ENCODE measurements around the gene KLHL8. TPM values are rescaled to one million over a fixed set of nuclear protein-coding genes. Genes with fewer than 3 reads are reported as not detected.

KLHL8 gene
- total RNA-seq = 10 to 100 TPM in 1 of 2 experiments, 1 to 10 TPM in 1; 9.1 to 10.5 TPM

GRCh38 chr4:87220094-87220822 is at the start of gene KLHL8:
Gene KLHL8 (minus strand): TSS chr4:87220618. CDS start chr4:87195539, 25,079 bp downstream.
- CTCF ChIA-PET = interaction anchor here (1.0 to 2.0 kb wide), 6 partner anchors 10 to 298 kb away, joined by 3 to 9 read pairs (median 3); no protein-coding TSS in a partner anchor
- POLR2A ChIA-PET = no interaction called here
- H3K36me3 Mint-ChIP-seq (ENCODE audit: low read depth) = no peaks in the 10 kb centered on the region
- peaks cover 19% of the 10 kb centered on the region for H3K4me1 Mint-ChIP-seq
- no peaks in the 10 kb centered on the region for H3K9me3 Mint-ChIP-seq
- peaks cover 7% of the 10 kb centered on the region for H3K27me3 Mint-ChIP-seq
- peak; percentile 84 for DNase-seq
- H3K4me3 Mint-ChIP-seq = peak within 1 kb of the TSS; percentile 88
- peak within 1 kb of the TSS; percentile 94 for H3K27ac Mint-ChIP-seq

GRCh38 chr4:87270144-87270543 is 49.7 kb upstream of the KLHL8 start:
- Mint-ChIP-seq H3K27ac (no peak overlapping the region), H3K36me3 (ENCODE audit: low read depth) (no peaks in the 10 kb centered on the region), H3K27me3 (no peaks in the 10 kb centered on the region), H3K4me1 (no peaks in the 10 kb centered on the region), H3K9me3 (no peaks in the 10 kb centered on the region), H3K4me3 (no peak overlapping the region)
- DNase-seq = no peak
- ChIA-PET CTCF (interaction anchor here (0.7 to 0.9 kb wide), 2 partner anchors 66 to 625 kb away, joined by 3 read pairs; no protein-coding TSS in a partner anchor), POLR2A (no interaction called here)

- Mint-ChIP-seq H3K4me3 (no peak overlapping the region), H3K9me3 (no peaks in the 10 kb centered on the region), H3K4me1 (no peaks in the 10 kb centered on the region), H3K36me3 (ENCODE audit: low read depth) (no peaks in the 10 kb centered on the region), H3K27me3 (no peaks in the 10 kb centered on the region), H3K27ac (no peak overlapping the region)
- DNase-seq = no peak
- CTCF ChIA-PET = no interaction called here
- POLR2A ChIA-PET = no interaction called here
Observed at GRCh38 chr4:87268411-87268810, 48.0 kb upstream of the KLHL8 start.

DNA sequence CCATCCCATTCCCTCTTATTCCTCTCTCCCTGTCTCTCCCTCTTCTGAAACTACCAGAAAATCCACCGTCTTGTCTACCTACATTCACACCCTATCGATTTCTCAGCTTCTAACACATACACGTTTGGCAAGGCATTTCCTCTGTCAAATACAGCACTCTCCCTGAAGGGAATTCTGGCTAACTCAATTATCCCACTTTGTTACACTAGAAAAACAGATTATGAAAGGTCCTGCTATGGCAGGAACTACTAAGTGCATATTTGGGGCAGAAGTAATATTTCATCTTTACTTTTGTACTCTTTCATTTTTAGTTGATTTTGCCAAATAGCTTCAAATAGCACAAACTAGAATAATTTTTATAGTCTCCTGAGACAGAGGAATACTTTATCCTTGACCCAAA is 46.6 kb upstream of the KLHL8 start:
- ChIA-PET POLR2A (no interaction called here), CTCF (no interaction called here)
- no peak for DNase-seq
- Mint-ChIP-seq H3K4me3 (no peak overlapping the region), H3K27me3 (no peaks in the 10 kb centered on the region), H3K36me3 (ENCODE audit: low read depth) (no peaks in the 10 kb centered on the region), H3K27ac (no peak overlapping the region), H3K4me1 (no peaks in the 10 kb centered on the region), H3K9me3 (peaks cover 4% of the 10 kb centered on the region)

DNA sequence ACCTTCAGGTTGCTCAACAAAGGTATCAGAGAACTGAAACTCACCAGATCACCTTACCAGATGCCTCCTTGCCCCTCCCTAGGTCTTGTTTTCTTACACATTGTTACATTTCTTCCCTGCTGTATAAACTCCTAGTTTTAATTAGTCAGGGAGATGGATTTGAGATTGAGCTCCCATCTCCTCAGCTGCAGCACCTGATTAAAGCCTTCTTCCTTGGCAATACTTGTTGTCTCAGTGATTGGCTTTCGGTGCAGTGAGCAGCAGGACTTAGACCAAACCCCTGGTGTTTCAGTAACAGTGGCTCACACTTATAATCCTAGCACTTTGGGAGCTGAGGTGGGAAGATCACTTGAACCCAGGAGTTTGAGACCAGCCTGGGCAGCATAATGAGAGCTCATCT is 42.5 kb upstream of the KLHL8 start:
- POLR2A ChIA-PET = no interaction called here
- H3K27ac Mint-ChIP-seq = no peak overlapping the region
- CTCF ChIA-PET = interaction anchor here (1.2 kb wide), 1 partner anchor 12 kb away, joined by 3 read pairs; no protein-coding TSS in a partner anchor
- no peaks in the 10 kb centered on the region for H3K36me3 Mint-ChIP-seq (ENCODE audit: low read depth)
- H3K9me3 Mint-ChIP-seq = peaks cover 4% of the 10 kb centered on the region
- no peak overlapping the region for H3K4me3 Mint-ChIP-seq
- H3K4me1 Mint-ChIP-seq = no peaks in the 10 kb centered on the region
- no peaks in the 10 kb centered on the region for H3K27me3 Mint-ChIP-seq
- DNase-seq = no peak

- no peak overlapping the region for H3K4me3 Mint-ChIP-seq
- no peaks in the 10 kb centered on the region for H3K4me1 Mint-ChIP-seq
- CTCF ChIA-PET = no interaction called here
- no peak overlapping the region for H3K27ac Mint-ChIP-seq
- H3K27me3 Mint-ChIP-seq = peaks cover 3% of the 10 kb centered on the region
- no peak for DNase-seq
- peaks cover 10% of the 10 kb centered on the region for H3K9me3 Mint-ChIP-seq
- POLR2A ChIA-PET = no interaction called here
- H3K36me3 Mint-ChIP-seq (ENCODE audit: low read depth) = no peaks in the 10 kb centered on the region
Observed at GRCh38 chr4:87260477-87260876, 40.1 kb upstream of the KLHL8 start.

DNA sequence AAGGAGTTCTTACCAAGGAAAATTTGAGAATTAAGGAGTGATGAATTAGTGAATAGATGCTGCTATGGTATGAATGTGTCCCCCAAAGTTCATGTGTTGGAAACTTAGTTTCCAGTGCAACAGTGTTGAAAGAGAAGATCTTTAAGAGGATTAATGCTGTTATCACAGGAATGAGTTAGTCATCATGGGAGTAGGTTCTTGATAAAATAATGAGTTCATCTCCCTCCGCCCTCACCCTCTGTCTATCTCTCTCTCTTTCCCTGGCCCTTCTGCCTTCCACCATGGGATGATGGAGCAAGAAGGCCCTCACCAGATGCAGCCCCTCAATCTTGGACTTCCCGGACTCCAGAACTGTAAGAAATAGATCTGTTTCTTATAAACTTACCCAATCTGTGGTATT is 38.3 kb upstream of the KLHL8 start:
- H3K36me3 Mint-ChIP-seq (ENCODE audit: low read depth) = no peaks in the 10 kb centered on the region
- ChIA-PET CTCF (no interaction called here), POLR2A (no interaction called here)
- no peaks in the 10 kb centered on the region for H3K4me1 Mint-ChIP-seq
- H3K4me3 Mint-ChIP-seq = no peak overlapping the region
- peaks cover 3% of the 10 kb centered on the region for H3K27me3 Mint-ChIP-seq
- no peak for DNase-seq
- H3K9me3 Mint-ChIP-seq = peaks cover 15% of the 10 kb centered on the region
- H3K27ac Mint-ChIP-seq = no peak overlapping the region

DNA sequence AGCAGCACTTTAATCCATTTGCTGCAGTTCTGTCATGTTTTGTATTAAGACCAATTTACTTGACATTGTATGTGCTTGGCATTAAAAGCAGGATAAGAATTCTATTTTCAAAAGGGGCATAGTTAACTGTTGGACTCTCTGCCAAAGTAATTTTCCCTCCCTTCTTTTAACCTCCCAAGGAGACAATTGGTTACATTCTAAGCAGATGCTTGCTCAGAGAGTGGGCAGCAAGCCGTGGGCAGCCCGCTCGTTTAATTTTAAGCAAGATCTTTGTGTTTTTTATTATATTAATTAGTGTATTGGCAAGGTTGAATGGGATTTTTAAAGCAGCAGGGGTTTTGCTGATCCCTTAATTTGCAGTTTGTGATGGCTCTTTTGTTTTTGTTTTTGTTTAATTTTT is 37.1 kb upstream of the KLHL8 start:
- Mint-ChIP-seq H3K4me3 (no peak overlapping the region), H3K27ac (no peak overlapping the region), H3K9me3 (peaks cover 12% of the 10 kb centered on the region), H3K36me3 (ENCODE audit: low read depth) (no peaks in the 10 kb centered on the region), H3K27me3 (peaks cover 3% of the 10 kb centered on the region), H3K4me1 (no peaks in the 10 kb centered on the region)
- no peak for DNase-seq
- ChIA-PET POLR2A (no interaction called here), CTCF (interaction anchor here (0.6 kb wide), 1 partner anchor 898 kb away, joined by 3 read pairs; no protein-coding TSS in a partner anchor)

DNA sequence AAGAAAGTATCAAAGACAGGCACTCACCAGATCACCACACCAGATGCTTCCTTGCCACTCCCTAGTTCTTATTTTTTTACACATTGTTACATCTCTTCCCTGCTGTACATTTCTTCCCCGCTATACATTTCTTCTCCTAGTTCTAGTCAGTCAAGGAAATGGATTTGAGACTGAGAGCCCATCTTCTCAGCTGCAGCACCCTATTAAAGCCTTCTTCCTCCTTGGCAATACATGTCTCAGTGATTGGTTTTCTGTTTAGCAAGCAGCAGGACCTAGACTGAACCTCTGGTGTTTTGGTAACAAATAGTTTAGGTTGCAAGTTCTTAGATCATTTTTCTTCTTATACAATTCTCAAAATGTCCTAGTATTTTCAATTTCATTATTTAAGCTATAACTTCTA is 35.3 kb upstream of the KLHL8 start:
- H3K36me3 Mint-ChIP-seq (ENCODE audit: low read depth) = no peaks in the 10 kb centered on the region

GRCh38 chr4:87251106-87251505 is 30.7 kb upstream of the KLHL8 start:
- POLR2A ChIA-PET = no interaction called here

More for the DNA sequence above, 35.3 kb upstream of the KLHL8 start:
- ChIA-PET CTCF (no interaction called here), POLR2A (no interaction called here)
- Mint-ChIP-seq H3K4me3 (no peak overlapping the region), H3K27me3 (peaks cover 3% of the 10 kb centered on the region), H3K9me3 (peaks cover 12% of the 10 kb centered on the region), H3K4me1 (no peaks in the 10 kb centered on the region), H3K27ac (no peak overlapping the region)
- no peak for DNase-seq

GRCh38 chr4:87250294-87250693 is 29.9 kb upstream of the KLHL8 start:
- Mint-ChIP-seq H3K4me1 (no peaks in the 10 kb centered on the region), H3K9me3 (peaks cover 4% of the 10 kb centered on the region), H3K36me3 (ENCODE audit: low read depth) (no peaks in the 10 kb centered on the region), H3K27me3 (peaks cover 14% of the 10 kb centered on the region), H3K27ac (no peak overlapping the region), H3K4me3 (no peak overlapping the region)
- DNase-seq = no peak
- POLR2A ChIA-PET = no interaction called here
- CTCF ChIA-PET = no interaction called here

More at GRCh38 chr4:87251106-87251505, 30.7 kb upstream of the KLHL8 start:
- CTCF ChIA-PET = no interaction called here
- Mint-ChIP-seq H3K4me1 (no peaks in the 10 kb centered on the region), H3K36me3 (ENCODE audit: low read depth) (no peaks in the 10 kb centered on the region), H3K4me3 (no peak overlapping the region), H3K27ac (no peak overlapping the region), H3K9me3 (peaks cover 10% of the 10 kb centered on the region), H3K27me3 (peaks cover 17% of the 10 kb centered on the region)
- DNase-seq = no peak

DNA sequence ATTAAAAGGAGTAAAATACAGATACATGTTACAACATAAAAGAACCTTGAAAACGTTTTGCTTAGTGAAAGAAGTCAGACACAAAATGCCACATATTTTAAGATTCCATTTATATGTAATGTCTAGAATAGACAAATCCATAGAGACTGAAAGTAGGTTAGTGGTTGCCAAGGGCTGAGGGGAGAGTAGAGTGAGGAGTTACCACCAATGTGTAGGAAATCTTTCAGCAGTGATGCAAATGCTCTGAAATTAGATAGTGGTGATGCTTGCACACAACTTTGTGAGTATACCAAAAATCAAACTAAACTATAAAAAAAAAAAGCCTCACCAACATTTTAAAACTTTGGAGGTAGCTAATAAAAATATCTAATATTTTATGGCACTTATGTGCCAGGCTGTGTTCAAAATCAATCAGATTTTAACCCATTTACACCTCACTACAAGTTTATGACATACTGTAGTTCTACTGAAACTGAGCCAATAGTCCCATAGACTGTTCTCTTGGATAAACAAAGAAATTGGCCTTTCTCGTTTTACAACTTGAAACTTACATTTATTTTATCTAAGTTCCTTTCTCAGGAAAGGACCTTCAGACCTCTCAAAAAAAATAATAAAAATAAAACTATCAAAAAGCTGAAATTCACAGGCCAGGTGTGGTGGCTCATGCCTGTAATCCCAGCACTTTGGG is 29.1 kb upstream of the KLHL8 start:
- H3K9me3 Mint-ChIP-seq = peaks cover 4% of the 10 kb centered on the region
- no peak overlapping the region for H3K4me3 Mint-ChIP-seq
- CTCF ChIA-PET = interaction anchor here (0.6 kb wide), 2 partner anchors 177 to 1793 kb away, joined by 3 read pairs; no protein-coding TSS in a partner anchor
- H3K27ac Mint-ChIP-seq = no peak overlapping the region
- no peaks in the 10 kb centered on the region for H3K36me3 Mint-ChIP-seq (ENCODE audit: low read depth)
- no peaks in the 10 kb centered on the region for H3K4me1 Mint-ChIP-seq
- POLR2A ChIA-PET = no interaction called here
- DNase-seq = no peak
- peaks cover 17% of the 10 kb centered on the region for H3K27me3 Mint-ChIP-seq

GRCh38 chr4:87243426-87244053 is 23.1 kb upstream of the KLHL8 start:
- ChIA-PET CTCF (interaction anchor here (0.6 kb wide), 2 partner anchors 180 to 254 kb away, joined by 4 to 7 read pairs; no protein-coding TSS in a partner anchor), POLR2A (no interaction called here)
- no peak overlapping the region for H3K27ac Mint-ChIP-seq

More at GRCh38 chr4:87243426-87244053, 23.1 kb upstream of the KLHL8 start:
- H3K27me3 Mint-ChIP-seq = peaks cover 30% of the 10 kb centered on the region
- no peak for DNase-seq
- H3K9me3 Mint-ChIP-seq = peaks cover 20% of the 10 kb centered on the region
- no peaks in the 10 kb centered on the region for H3K4me1 Mint-ChIP-seq
- H3K36me3 Mint-ChIP-seq (ENCODE audit: low read depth) = peaks cover 2% of the 10 kb centered on the region
- H3K4me3 Mint-ChIP-seq = no peak overlapping the region
